ENCODE data around the gene HOXA10.

Gene HOXA10

GRCh38 chr7:27187475-27188385, 13.6 kb upstream of the HOXA10 start:
- no peak for DNase-seq (ENCODE audit: extremely low spot score)
- POLR2A ChIA-PET = no interaction called here

GRCh38 chr7:27186668-27187474, 12.8 kb upstream of the HOXA10 start:
- CTCF ChIA-PET = interaction anchor here (1.1 to 5.1 kb wide), 3 partner anchors 9 to 909 kb away, joined by 3 to 41 read pairs (median 9); no protein-coding TSS in a partner anchor
- no peak for TF ChIP-seq CTCF (IDR thresholded peaks at IDR 0.05; ENCODE audit: control extremely low read depth, extremely low read depth, low read depth, missing control alignments)
- POLR2A ChIA-PET = no interaction called here
- no peak for DNase-seq (ENCODE audit: extremely low spot score)

More at GRCh38 chr7:27187475-27188385, 13.6 kb upstream of the HOXA10 start:
- CTCF ChIA-PET = interaction anchor here (1.1 to 5.1 kb wide), 2 partner anchors 8 to 909 kb away, joined by 3 to 41 read pairs; no protein-coding TSS in a partner anchor
- no peak for TF ChIP-seq CTCF (IDR thresholded peaks at IDR 0.05; ENCODE audit: control extremely low read depth, extremely low read depth, low read depth, missing control alignments)

GRCh38 chr7:27185854-27186667, 11.9 kb upstream of the HOXA10 start:
- no peak for TF ChIP-seq CTCF (IDR thresholded peaks at IDR 0.05; ENCODE audit: control extremely low read depth, extremely low read depth, low read depth, missing control alignments)
- DNase-seq (ENCODE audit: extremely low spot score) = no peak
- ChIA-PET POLR2A (no interaction called here), CTCF (interaction anchor here (1.1 to 5.1 kb wide), 4 partner anchors 9 to 910 kb away, joined by 3 to 41 read pairs (median 6); no protein-coding TSS in a partner anchor)

GRCh38 chr7:27185013-27185853, 11.1 kb upstream of the HOXA10 start, which contains the start of gene HOXA11:
HOXA11 (minus strand) TSS chr7:27185232; CDS start chr7:27185144, 88 bp downstream.
- ChIA-PET CTCF (interaction anchor here (1.1 to 5.1 kb wide), 2 partner anchors 10 to 26 kb away, joined by 3 to 41 read pairs; no protein-coding TSS in a partner anchor), POLR2A (no interaction called here)
- no peak for TF ChIP-seq CTCF (IDR thresholded peaks at IDR 0.05; ENCODE audit: control extremely low read depth, extremely low read depth, low read depth, missing control alignments)
- no peak for DNase-seq (ENCODE audit: extremely low spot score)

- no peak for DNase-seq (ENCODE audit: extremely low spot score)
- POLR2A ChIA-PET = no interaction called here
- no peak for TF ChIP-seq CTCF (IDR thresholded peaks at IDR 0.05; ENCODE audit: control extremely low read depth, extremely low read depth, low read depth, missing control alignments)
- CTCF ChIA-PET = interaction anchor here (5.1 kb wide), 1 partner anchor 11 kb away, joined by 41 read pairs; no protein-coding TSS in a partner anchor
Observed at GRCh38 chr7:27184337-27185012, 10.4 kb upstream of the HOXA10 start.

Measured in GM10248 (cell line).